IMR-90 (cell line): ENCODE measurements around the gene ANKRD9. TPM values are rescaled to one million over a fixed set of nuclear protein-coding genes. Genes with fewer than 3 reads are reported as not detected.

Experiments used
- CEBPB ChIP-seq: IDR thresholded peaks from 2 replicates; pipeline ENCODE4 v1.6.1; 2012; ENCODE audit warnings: low read depth, low read length, improper control_type of control experiment
- CTCF ChIP-seq: conservative IDR thresholded peaks from 2 replicates; pipeline ENCODE4 v1.5.1; 2012; ENCODE audit warnings: mild to moderate bottlenecking, low read depth, low read length, improper control_type of control experiment
- FOS ChIP-seq: fragments of 150-350 bp; IDR thresholded peaks from 2 replicates; pipeline ENCODE4 v1.6.1; 2016; ENCODE audit warnings: low read depth, low read length
- POLR2A ChIP-seq: IDR thresholded peaks from 2 replicates; pipeline ENCODE4 v1.6.1; 2012; ENCODE audit warnings: mild to moderate bottlenecking, low read depth, low read length
- RFX5 ChIP-seq: IDR thresholded peaks from 2 replicates; pipeline ENCODE4 v1.8.0; 2012; ENCODE audit warnings: low read depth, mild to moderate bottlenecking, low read length, moderate library complexity
- polyA plus RNA-seq, 3 experiments: library from polyadenylated mRNA; depleted of rRNA; stranded (reverse); fragments of >200 nt; gene quantifications; 2 replicates each; pipeline ENCODE4 v1.2.3, GENCODE V29; 2012; ENCODE audit warnings: low replicate concordance in 1 of 3
- total RNA-seq: library from RNA; depleted of rRNA; stranded (reverse); fragments of >200 nt; gene quantifications from 2 replicates; pipeline ENCODE4 v1.2.3, GENCODE V29; 2012

The ANKRD9 gene
- total and polyA plus RNA-seq, 2 of the 4 experiments (the other 2 are of a cell fraction) = 3.9 to 15.7 TPM

GRCh38 chr14:102504328-102504999, 5.1 kb downstream of the ANKRD9 start (continued):
- TF ChIP-seq CTCF (no peak), CEBPB (no peak), FOS (no peak), RFX5 (no peak), POLR2A (no peak)
